ENCODE data around the gene B3GNT8.
"Not testable (repeated sequence)": the region's sequence is repeated elsewhere in the genome, so short reads cannot be mapped to it uniquely, and the experiment has no call there.

B3GNT8 gene

GRCh38 chr19:41381536-41381935 lies 45.6 kb downstream of the B3GNT8 start:
- DNase-seq, result not testable (repeated sequence)

- DNase-seq, result no peak
Observed at GRCh38 chr19:41377977-41378709, 49.0 kb downstream of the B3GNT8 start.

- DNase-seq, result no peak
Observed at GRCh38 chr19:41376998-41377365, 50.2 kb downstream of the B3GNT8 start.

GRCh38 chr19:41376241-41376997 lies 50.8 kb downstream of the B3GNT8 start, which contains the start of gene TMEM91:
Gene TMEM91 (plus strand): TSS chr19:41376533. CDS start chr19:41378310, 1,777 bp downstream.
- no peak for DNase-seq

Data from NCI-H187 treated with DMSO at 0.1 percent for 48 hours (cell line).